Measurements from ENCODE around the gene CSF2. TPM values are rescaled to one million over a fixed set of nuclear protein-coding genes. Genes with fewer than 3 reads are reported as not detected.

Gene CSF2
- total and polyA plus RNA-seq, 2 of the 13 experiments (the other 11 are each of a cell fraction or from before 2014, with no cell fraction given), result not detected

GRCh38 chr5:132050136-132050535 lies 23.5 kb upstream of the CSF2 start:
- FAIRE-seq (no peak), DNase-seq (ENCODE audit: low spot score) (no peak), ATAC-seq (no peak; the same call in 2 of the 3 replicates)
- H3K79me2 ChIP-seq (ENCODE audit: insufficient read depth, low read length), result no peaks in the 10 kb centered on the region
- CTCF ChIA-PET (ENCODE audit: low intra/inter-chr PET ratio, low total read pairs), result no interaction called here
- H3K36me3 ChIP-seq (replicated peaks in 1 of 2; ENCODE audit: control insufficient read depth in 1 of 2, insufficient read depth in 2 of 2, low read length in 2 of 2), result no peaks in the 10 kb centered on the region
- WGBS (ENCODE audit: low lambda C conversion rate), result 10% methylated on average over 5 of the region's 5 CpGs
- H3K9ac ChIP-seq (ENCODE audit: insufficient read depth, low read depth, low read length), result no peak overlapping the region
- H3K27me3 ChIP-seq (ENCODE audit: control insufficient read depth in 1 of 2, insufficient read depth in 2 of 2, low read length in 2 of 2), result peaks cover 3 to 28% of the 10 kb centered on the region in 2 experiments; a peak in 3 of 5 replicates
- H3K27ac ChIP-seq (ENCODE audit: extremely low read length, insufficient read depth, low read length), result no peak overlapping the region
- intact Hi-C loops (cut with micrococcal nuclease; ENCODE audit: unreplicated experiment), result no loop called here
- H3K4me1 ChIP-seq (ENCODE audit: insufficient read depth, low read length), result no peaks in the 10 kb centered on the region
- BruUV-seq (replicated peaks), result no TSS peak
- POLR2A ChIA-PET, result no interaction called here
- no peak overlapping the region for H2AFZ ChIP-seq (ENCODE audit: low read length)
- in situ Hi-C loops (cut with HindIII; ENCODE audit: extremely low pct_ligation_motif_present, low pct_unique_long_range_greater_than_20kb), result no loop called here
- no peaks in the 10 kb centered on the region for H3K9me3 ChIP-seq (ENCODE audit: low read length)
- TF ChIP-seq NR0B2 (CRISPR knock-in tag; IDR thresholded peaks at IDR 0.05) (no peak), THAP7 (CRISPR knock-in tag; IDR thresholded peaks at IDR 0.05) (no peak)
- no peaks in the 10 kb centered on the region for H4K20me1 ChIP-seq (ENCODE audit: insufficient read depth, low read length)
- H3K4me3 ChIP-seq (replicated peaks in 1 of 3; ENCODE audit: insufficient read depth in 1 of 3, low read depth in 2 of 3, low read length in 3 of 3), result no peak overlapping the region
- no peak overlapping the region for H3K4me2 ChIP-seq (ENCODE audit: low read depth, low read length)

GRCh38 chr5:132050661-132051552 lies 22.7 kb upstream of the CSF2 start:
- Histone ChIP-seq H3K4me3 (replicated peaks in 1 of 3; ENCODE audit: insufficient read depth in 1 of 3, low read depth in 2 of 3, low read length in 3 of 3) (no peak overlapping the region), H2AFZ (ENCODE audit: low read length) (no peak overlapping the region), H3K27me3 (ENCODE audit: control insufficient read depth in 1 of 2, insufficient read depth in 2 of 2, low read length in 2 of 2) (peaks cover 3 to 26% of the 10 kb centered on the region in 2 experiments; a peak in 3 of 5 replicates), H3K9ac (ENCODE audit: insufficient read depth, low read depth, low read length) (no peak overlapping the region), H3K27ac (ENCODE audit: extremely low read length, insufficient read depth, low read length) (no peak overlapping the region), H3K36me3 (replicated peaks in 1 of 2; ENCODE audit: control insufficient read depth in 1 of 2, insufficient read depth in 2 of 2, low read length in 2 of 2) (no peaks in the 10 kb centered on the region), H3K4me2 (ENCODE audit: low read depth, low read length) (no peak overlapping the region), H4K20me1 (ENCODE audit: insufficient read depth, low read length) (no peaks in the 10 kb centered on the region), H3K9me3 (ENCODE audit: low read length) (no peaks in the 10 kb centered on the region), H3K79me2 (ENCODE audit: insufficient read depth, low read length) (no peaks in the 10 kb centered on the region), H3K4me1 (ENCODE audit: insufficient read depth, low read length) (no peaks in the 10 kb centered on the region)
- ChIA-PET CTCF (ENCODE audit: low intra/inter-chr PET ratio, low total read pairs) (no interaction called here), POLR2A (no interaction called here)
- intact Hi-C loops (cut with micrococcal nuclease; ENCODE audit: unreplicated experiment) (no loop called here), in situ Hi-C loops (cut with HindIII; ENCODE audit: extremely low pct_ligation_motif_present, low pct_unique_long_range_greater_than_20kb) (no loop called here)
- ATAC-seq (no peak), DNase-seq (ENCODE audit: low spot score) (no peak), FAIRE-seq (no peak)
- WGBS (ENCODE audit: low lambda C conversion rate), result 17% methylated on average over 9 of the region's 9 CpGs
- no TSS peak for BruUV-seq (replicated peaks)
- TF ChIP-seq THAP11 (CRISPR knock-in tag; IDR thresholded peaks at IDR 0.05), result no peak
- TF ChIP-seq ZNF501 (CRISPR knock-in tag; IDR thresholded peaks at IDR 0.05), result no peak
- no peak for TF ChIP-seq HMG20A (CRISPR knock-in tag; IDR thresholded peaks at IDR 0.05; ENCODE audit: borderline replicate concordance)
- no peak for TF ChIP-seq ZBTB46 (CRISPR knock-in tag; IDR thresholded peaks at IDR 0.05; ENCODE audit: borderline replicate concordance)
- no peak for TF ChIP-seq ZSCAN12 (CRISPR knock-in tag; IDR thresholded peaks at IDR 0.05)
- no peak for TF ChIP-seq PHF21A (CRISPR knock-in tag; IDR thresholded peaks at IDR 0.05)
- no peak for TF ChIP-seq GTF2F1 (IDR thresholded peaks at IDR 0.05; ENCODE audit: low read length)
- no peak for TF ChIP-seq ZNF772 (CRISPR knock-in tag; IDR thresholded peaks at IDR 0.05)
- TF ChIP-seq MYNN (CRISPR knock-in tag; IDR thresholded peaks at IDR 0.05; ENCODE audit: low read depth), result no peak
- no peak for TF ChIP-seq KLF6 (CRISPR knock-in tag; IDR thresholded peaks at IDR 0.05)
- TF ChIP-seq FOXM1 (CRISPR knock-in tag; IDR thresholded peaks at IDR 0.05), result no peak
- TF ChIP-seq ZNF704 (CRISPR knock-in tag; IDR thresholded peaks at IDR 0.05; ENCODE audit: borderline replicate concordance), result no peak
